GM18867 (cell line): ENCODE results near the gene MLLT1.
"Not testable (repeated sequence)": the region's sequence is repeated elsewhere in the genome, so short reads cannot be mapped to it uniquely, and the experiment has no call there.

ENCODE experiments used
- ATAC-seq: cut with Tn5 transposase; IDR thresholded peaks from one replicate; pipeline ENCODE4 v1.9.1; 2021; ENCODE audit warnings: mild to moderate bottlenecking, moderate library complexity; ENCODE audit not compliant: unreplicated experiment

Gene MLLT1, protein sequence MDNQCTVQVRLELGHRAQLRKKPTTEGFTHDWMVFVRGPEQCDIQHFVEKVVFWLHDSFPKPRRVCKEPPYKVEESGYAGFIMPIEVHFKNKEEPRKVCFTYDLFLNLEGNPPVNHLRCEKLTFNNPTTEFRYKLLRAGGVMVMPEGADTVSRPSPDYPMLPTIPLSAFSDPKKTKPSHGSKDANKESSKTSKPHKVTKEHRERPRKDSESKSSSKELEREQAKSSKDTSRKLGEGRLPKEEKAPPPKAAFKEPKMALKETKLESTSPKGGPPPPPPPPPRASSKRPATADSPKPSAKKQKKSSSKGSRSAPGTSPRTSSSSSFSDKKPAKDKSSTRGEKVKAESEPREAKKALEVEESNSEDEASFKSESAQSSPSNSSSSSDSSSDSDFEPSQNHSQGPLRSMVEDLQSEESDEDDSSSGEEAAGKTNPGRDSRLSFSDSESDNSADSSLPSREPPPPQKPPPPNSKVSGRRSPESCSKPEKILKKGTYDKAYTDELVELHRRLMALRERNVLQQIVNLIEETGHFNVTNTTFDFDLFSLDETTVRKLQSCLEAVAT

DNA sequence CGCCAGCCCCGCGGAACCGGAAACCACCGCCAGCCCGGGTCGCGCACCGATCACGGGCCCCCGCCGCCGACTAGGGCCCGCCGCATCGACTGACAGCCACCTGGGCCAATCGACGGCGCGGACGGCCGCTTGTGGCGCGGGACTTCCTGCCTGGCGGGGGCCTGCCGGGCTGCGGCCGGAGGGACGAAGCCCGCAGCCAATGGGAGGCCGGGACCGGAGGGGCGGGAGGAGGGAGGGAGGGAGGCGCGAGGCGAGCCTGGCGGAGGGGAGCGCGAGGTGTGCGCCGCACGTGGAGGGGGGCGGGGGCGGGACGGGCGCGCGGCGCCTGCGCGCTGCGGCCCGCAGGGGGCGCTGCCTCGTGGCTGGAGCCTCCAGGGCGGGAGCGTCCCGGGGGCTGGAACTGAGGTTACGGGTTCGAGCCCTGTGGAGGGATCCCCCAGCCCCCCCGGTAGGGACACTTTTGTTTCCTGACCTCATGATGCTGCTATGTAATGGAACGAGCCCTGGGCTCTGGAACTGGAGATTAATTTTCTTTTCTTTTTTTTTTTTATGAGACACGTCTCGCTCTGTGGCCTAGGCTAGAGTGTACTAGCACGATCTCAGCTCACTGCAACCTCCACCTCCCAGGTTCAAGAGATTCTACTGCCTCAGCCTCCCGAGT, at the start of gene MLLT1:
Gene MLLT1 (minus strand): TSS at position 45 of the 661 bp plus-strand sequence. CDS start 191 bp downstream, outside the sequence.
- peak; percentile 89 for ATAC-seq

DNA sequence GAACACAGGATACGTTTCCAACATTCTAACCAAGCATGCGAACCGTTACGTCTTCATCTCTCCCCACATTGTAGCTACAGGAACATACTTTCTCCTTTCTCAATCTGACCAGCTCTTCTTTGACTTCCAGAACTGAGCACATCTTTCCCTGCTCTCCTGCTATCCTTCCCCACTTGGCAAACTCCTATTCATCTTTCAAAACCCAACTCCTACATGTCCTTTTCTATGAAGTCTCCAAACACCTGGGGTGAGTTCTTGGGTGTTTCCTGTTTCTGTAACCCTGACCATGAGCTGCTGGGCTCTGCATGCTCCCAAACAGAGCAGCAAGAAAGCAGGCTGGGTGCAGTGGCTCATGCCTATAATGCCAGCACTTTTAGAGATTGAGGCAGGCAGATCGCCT, 47.0 kb upstream of the MLLT1 start:
- no peak for ATAC-seq

DNA sequence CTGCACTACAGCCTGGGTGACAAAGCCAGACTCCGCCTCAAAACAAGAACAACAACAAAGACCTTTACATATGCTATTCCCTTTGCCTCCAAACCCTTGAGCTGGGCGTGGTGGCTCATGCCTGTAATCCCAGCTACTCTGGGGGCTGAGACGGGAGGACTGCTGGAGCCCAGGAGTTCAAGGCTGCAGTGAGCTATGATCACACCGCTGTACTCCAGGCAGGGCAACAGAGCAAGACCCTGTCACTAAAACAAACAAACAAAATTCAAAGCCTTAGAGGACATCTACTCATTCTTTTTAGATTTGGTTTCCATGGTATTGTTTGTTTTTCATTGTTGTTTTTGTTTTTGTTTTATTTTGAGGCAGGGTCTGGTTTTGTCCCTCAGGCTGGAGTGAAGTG, 45.8 kb upstream of the MLLT1 start:
- no peak for ATAC-seq

DNA sequence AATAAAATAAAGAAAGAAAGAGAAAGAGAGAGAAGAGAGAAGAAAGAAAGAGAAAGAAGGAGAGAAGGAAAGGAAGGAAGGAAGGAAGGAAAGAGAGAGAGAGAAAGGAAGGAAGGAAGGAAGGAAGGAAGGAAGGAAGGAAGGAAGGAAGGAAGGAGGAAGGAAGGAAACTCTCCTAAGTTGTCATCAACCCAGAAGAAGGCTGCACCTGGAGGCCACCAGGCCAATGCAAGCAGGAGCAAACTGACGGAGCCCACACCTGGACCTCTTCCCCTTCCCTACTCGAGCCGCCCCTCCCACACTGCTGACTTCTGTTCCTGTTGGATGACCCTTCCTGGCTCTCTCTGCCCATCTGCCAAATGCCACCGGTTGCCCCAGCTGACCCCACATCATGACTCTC, 45.0 kb upstream of the MLLT1 start:
- no peak for ATAC-seq

DNA sequence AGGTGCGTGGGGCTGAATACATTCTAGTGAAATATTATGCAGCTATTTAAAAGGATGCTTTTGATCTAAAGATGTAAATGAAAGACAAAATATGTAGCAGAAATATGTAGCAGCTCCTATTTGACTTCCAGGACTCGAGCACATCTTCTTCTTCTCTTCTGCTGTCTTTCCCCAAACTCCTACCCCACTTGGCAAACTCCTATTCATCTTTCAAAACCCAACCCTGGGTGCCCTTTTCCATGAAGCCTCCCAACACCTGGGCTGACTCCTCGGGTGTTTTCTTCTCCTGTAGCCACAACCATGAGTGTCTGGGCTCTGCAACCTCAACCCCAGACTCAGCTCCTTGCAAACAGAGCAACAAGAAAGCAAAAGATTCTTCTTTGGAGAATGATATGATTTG, 42.5 kb upstream of the MLLT1 start:
- no peak for ATAC-seq

DNA sequence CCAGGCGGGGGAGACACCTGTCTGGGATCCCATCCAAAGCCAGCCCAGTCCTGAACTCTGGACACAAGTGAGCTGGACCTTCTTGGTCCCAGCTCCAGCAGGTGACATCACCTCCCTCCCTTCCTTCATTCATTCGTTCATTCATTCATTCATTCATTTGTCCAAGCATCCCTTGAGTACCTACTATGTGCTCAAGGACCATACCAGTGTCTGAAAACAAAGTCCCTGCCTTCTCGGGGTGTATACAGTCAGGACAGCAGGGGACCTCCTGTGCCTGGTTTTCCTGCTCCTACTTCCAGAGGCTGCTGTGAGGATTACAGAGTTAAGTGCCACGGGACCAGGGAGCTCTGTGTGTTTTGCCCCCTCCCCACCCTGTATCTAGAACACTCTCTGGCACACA, 39.6 kb upstream of the MLLT1 start:
- no peak for ATAC-seq

DNA sequence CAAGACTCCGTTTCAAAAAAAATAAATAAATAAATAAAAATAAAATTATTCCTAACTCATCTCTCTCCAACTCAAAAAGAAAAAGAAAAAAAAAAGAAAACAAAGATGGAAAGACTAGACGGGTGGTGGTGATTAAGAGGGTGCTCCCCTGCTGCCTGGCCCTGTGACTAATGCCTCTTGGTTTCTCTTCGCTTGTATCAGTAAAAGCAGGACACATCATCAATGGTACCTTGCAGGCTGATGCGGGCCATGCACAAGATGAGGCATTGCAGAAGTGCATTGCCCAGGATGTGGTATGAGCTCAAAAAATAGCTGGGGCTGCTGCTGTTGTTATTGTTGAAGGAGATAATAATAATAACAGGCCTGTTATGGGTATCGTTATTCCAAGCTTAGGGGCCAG, 39.0 kb upstream of the MLLT1 start:
- ATAC-seq = no peak

DNA sequence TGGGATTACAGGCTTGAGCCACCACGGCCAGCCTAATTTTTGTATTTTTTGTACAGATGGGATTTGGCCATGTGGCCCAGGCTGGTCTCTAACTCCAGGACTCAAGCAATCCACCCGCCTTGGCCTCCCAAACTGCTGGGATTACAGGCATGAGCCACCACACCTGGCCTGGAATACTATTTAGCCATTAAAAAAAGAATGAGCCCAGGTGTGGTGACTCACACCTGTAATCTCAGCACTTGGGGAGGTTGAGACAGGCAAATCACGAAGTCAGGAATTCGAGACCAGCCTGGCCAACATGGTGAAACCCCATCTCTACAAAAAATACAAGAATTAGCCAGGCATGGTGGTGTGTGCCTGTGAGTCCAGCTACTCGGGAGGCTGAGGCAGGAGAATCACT, 35.9 kb upstream of the MLLT1 start:
- ATAC-seq = not testable (repeated sequence)

DNA sequence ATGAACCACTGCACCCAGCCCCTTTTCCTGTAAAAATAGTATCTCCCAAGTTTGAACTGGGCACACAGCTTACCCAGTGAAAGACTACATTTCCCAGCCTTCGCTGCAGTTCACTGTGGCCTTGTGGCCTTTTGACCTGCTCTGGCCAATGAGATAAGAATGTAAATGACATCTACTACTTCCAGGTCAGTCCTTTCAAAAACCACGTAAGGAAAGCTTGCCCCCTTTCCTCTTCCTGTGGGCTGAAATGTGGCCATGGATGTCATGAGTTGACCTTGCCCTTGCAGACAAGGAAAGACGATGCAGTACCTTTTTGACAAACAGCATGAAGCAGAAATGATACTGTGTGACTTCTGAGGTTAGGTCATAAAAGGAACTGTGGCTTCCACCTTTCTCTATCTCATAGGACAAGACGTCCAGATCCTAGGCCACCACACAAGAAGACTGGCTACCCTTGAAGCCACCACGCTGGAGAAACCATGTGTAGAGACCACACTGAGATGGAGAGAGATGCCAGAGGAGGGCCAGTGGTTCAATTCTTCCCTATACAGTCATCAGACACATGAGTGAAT, 33.7 kb upstream of the MLLT1 start:
- no peak for ATAC-seq

DNA sequence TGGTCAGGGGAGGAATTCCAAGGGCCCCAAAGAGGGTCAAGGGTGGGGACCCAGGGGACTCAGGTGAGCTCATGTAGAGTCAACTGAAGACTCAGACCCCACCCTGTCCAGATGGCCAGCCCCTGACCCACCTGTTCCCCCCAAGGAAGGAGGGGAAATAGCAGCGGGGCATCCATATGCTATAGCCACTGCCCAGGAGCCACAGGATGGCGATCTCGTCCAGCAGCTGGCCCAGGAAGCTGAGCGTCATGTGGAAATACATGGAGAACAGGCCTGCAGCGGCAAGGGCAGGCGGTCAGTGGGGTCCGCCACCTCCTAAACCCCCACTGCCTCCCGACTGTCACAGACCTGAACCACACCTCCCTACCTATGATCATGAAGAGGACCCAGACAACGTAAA, 32.2 kb upstream of the MLLT1 start:
- no peak for ATAC-seq

DNA sequence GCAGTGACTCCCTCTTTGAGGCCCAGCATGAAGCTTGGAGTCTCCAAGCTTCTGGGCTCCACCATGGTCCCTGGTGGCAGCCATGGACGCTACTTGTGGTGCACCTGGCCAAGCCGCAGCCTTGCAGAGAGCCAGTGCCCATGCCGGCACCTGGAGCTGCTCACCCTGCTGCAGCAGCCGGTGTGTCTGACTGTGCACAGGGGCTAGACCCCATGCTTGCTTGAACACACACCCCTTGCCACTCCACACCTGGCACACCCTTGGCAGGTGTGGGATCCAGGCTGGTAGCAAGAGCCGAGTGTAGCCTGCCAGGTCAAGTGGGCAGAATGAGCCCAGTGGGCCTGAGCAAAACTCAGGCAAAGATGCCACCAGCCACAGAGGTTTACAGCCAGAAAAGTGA, 18.6 kb upstream of the MLLT1 start:
- no peak for ATAC-seq

DNA sequence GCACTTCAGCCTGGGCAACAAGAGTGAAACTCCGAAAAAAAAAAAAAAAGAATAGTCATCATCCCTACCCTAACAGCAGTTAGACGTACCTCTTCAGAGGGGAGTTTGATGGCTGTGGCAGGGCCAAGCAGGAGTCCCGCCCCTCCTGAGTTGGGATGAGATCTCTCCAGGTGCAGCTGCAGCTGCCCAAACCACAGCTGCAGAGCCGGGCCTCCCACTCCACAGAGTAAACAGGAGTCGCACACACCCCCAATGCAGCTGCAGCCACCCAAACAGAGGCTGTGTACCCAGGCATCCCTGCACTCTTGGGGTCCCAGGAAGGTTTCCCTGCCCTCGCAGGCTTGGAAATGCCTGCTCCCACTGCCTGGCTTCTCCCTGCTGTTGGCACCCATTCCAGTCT, 17.4 kb upstream of the MLLT1 start:
- no peak for ATAC-seq

DNA sequence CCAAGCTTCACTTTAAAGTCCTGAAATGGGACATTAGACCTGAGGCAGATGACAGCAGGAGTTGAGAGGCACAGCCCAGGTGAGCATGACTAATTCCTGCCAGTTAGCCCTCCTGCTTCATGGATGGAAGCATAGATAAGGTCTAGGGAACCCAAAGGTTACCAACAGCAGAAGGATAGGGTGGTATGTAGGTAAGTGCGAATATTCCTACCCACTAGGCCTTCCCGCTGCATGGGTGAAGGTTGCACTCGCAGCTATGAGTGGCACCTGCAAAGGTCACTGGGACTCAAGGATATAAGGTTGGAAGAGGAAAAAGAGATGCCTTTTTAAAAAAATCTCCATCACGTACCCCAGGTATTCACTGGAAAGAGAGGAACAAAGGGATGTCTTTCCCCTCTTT, 12.2 kb upstream of the MLLT1 start:
- ATAC-seq = no peak

DNA sequence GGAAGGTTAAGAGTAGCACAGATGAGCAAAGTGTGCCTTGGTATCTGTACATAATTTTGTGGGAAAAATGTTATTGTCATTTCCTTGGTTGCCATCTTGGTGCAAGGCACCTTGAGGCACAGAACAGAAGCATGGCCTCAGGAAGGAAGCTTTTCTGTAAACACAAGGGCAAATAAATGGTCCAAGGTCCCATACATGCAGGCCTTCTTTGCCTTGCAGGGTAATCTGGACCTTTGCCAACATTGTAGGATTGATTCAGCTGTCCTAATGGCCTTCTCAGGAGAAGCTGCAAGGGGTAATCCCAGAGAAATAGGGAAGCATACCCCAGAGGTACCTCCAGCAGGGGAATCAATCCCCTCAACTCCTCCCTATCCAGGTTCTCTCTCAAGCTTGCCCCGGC, 9.0 kb upstream of the MLLT1 start:
- no peak for ATAC-seq

DNA sequence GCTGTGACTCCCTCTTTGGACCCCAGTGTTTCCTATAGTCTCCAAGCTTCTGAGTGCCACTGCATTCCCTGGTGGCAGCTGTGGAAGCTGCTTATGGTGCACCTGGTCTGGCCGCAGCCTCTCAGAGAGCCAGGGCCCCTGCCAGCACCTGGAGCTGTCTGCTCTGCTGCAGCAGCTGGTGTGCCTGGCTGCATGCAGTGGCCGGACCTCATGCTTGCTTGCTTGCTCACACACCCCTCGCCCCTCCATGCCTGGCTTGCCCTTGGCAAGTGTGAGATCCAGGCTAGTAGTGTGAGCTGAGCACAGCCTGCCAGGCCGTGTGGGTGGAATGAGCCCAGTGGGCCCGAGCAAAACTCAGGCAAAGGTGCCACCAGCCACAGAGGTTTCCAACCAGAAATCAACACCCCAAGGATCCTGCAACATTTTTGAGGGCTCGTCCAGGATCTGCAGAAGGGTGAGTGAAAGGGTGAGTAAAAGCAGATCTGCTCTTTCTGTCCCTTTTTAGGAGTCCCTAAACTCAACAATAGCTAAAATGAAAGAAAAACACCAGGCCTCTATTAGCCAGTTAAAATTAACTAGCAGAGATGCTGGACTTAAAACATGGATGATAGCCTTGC, 7.6 kb upstream of the MLLT1 start:
- ATAC-seq = no peak

DNA sequence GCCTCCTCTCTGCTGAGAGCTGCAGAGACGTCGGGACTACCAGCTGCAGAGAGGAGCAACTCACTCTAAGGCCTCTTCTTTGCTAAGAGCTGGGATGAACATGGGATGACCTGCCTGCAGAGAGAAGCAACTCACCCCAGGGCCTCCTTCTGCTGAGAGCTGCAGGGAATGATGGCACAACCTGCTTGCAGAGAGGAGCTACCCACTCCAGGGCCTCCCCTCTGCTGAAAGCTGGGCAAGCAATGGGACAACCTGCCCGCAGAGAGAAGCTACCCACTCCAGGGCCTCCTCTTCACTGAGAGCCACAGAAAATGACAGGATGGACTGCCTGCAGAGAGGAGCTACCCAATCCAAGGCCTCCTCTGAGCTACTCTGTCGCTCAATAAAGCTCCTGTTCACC, 6.9 kb upstream of the MLLT1 start:
- ATAC-seq = no peak

DNA sequence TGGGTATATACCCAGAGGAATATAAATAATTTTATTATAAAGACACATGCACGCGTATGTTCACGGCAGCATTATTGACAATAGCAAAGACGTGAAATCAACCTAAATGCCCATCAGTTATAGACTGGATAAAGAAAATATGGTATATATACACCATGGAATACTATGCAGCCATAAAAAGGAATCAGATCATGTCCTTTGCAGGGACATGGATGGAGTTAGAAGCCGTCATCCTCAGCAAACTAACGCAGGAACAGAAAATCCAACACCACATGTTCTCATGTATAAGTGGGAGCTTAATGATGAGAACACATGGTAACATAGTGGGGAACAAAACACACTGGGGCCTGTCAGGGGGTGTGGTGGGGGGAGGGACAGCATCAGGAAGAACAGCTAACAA, 2.6 kb upstream of the MLLT1 start:
- ATAC-seq = not testable (repeated sequence)

DNA sequence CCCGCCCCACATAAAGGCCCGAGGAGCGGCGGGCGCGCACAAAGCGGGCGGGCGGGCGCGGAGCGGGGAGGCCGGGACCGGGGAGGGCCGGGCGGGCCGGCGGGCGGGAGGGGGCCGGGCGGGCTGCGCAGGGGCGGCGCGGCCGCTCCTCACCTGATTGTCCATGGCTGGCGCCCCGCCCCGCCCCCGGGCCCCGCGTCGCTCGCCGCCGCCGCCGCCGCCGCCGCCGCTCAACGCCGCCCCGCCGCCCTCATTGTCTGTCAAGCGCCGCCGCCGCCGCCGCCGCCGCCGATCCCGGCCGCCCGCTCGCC, 200 bp downstream of the MLLT1 start:
- ATAC-seq = peak; percentile 37

DNA sequence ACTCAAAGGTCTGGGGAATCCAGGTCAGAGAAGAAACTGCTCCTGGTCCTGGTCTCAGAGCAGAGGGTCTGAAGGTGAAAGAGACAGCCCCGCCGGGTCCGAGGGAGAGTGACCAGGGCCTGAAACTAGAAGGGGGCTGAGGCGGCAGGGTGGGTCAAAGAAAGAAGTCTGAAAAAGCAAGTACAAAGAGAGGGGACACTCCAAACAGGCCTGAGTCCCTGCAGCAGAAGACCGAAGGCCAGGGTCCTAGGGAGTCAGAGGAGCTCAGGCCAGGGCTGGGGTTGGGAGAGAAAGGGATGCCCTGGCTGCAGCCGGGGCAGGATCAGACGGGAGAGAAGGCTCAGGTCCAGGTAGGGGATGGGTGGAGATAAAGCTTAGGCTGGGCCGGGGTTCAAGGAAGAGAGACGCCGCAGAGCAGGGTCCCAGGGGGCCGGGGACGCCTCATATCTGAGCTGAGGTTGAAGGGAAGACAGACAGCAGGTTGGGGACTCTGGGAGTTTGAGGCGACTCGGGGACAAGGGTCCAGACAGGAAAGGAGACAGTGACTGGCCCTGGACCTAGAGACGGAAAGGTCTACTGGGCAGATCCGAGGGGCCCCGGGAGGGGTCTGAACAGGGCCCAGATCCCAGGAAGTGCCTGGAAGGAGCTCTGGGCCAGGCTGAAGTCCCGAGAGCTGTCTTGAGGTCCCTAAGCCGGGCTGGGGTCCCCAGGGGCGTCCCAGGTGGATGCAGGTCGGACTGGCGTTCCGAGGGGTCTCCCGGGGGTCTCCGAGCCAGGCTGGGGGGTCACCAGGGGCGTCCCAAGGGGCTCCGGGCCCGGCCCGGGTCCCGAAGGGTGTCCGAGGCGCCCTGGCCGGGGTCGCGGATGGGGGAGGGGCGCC, 795 bp downstream of the MLLT1 start:
- no peak for ATAC-seq

DNA sequence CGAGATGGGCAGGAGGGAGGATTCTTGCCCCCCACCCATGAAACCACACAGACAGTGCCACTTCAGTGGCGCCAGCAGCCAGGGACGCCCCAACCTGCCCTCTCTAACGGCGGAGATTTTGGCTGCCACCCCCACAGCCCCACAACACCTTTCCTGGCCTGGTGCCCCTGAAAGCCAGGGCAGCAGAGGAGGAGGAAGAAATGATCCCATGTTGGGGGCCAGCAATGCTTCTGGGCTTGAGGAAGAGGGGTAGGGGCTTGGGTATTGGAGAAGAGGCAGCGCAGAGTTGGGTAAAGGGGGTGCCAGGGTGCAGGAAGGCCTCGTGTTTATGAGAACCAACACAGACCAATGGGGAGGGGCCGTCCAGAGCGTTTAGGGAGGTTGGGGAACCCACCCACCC, 1.7 kb downstream of the MLLT1 start:
- no peak for ATAC-seq

DNA sequence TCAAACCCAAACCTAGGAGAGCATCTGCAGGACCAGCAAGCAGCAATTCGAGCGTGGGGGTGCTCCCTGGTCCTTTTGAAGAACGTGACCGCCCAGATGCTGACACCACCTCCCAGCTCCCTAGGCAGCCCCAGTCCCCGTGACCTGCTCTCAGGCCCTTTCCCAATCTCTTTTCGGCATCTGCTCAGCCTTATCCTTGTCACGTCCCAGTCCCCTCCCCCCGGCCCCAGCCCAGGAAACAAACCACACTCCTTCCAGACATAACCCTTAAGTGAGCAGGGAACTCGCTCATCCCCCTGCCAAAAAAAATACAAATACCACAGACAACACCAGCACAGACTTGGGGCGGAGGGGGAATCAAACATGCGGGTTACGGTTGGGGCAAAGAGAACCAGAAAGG, 3.3 kb downstream of the MLLT1 start:
- ATAC-seq = no peak
